Hindlimb muscle (tissue), 1 donor: ENCODE data around the gene MRM2. TPM values are rescaled to one million over a fixed set of nuclear protein-coding genes. Genes with fewer than 3 reads are reported as not detected.

Experiments
- DNase-seq: peaks from one replicate; pipeline ENCODE4 v3.0.0-alpha.2; 2013
- polyA plus RNA-seq: library from polyadenylated mRNA; unstranded; fragments of 120-200 nt; gene quantifications from one replicate; pipeline ENCODE4 v1.2.1, GENCODE V29; 2013; ENCODE audit not compliant: insufficient read length

MRM2 gene
- polyA plus RNA-seq, 1 donor: 24.9 TPM

DNA sequence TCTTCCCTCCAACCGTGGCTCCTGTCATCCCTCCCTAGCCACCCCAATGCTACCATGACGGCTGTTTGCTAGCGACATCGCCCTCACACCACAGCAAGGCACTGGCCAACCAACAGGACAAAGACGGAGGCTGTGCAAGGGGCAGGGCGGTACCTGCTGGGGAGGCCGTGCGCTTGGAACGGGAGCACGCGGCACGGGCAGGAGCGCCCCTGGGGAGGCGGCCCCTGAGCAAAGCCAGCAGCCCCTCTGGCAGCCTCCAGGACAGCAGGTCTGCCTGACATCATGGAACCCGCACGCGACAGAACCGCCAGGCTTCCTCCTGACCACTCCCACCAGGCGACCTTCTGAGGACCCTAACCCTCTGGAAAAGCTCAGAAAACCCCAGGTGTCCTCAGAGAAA, 22.0 kb downstream of the MRM2 start:
- DNase-seq: no peak

DNA sequence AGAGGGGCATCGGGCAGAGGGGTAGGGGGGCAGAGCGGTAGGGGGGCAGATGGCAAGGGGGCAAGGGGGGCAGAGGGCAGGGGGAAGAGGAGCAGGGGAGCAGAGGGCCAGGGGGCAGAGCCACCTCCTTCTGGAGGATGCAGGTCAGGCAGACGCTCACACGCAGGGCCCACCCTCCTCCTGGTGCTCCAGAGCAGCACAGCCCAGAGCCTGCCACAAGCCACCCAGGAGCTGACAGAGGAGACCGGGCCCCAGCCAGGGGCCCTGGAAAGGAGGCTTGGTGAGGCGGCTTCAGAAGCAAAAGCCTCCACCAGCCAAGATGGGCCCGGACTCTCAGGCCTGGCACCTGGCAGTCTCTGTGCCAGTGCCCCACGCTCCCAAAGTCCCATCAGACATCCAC, 22.4 kb downstream of the MRM2 start:
- DNase-seq: no peak

GRCh38 chr7:2219136-2219535, 22.9 kb downstream of the MRM2 start:
- DNase-seq: no peak

DNA sequence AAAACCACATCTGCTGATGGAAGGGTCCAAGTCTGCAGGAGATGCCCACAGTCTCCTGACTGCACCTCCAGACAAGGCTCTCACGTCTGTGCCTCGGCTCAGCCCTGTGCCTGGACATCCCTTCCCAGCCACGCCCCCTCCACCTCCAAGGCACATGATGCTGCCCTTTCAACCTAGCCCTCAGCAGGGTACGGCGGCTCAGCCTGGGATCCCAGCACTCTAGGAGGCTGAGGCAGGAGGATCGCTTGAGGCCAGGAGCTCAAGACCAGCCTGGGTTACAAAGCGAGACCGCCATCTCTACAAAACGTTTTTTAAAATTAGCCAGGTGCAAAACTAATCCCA, 23.6 kb downstream of the MRM2 start:
- no peak for DNase-seq

DNA sequence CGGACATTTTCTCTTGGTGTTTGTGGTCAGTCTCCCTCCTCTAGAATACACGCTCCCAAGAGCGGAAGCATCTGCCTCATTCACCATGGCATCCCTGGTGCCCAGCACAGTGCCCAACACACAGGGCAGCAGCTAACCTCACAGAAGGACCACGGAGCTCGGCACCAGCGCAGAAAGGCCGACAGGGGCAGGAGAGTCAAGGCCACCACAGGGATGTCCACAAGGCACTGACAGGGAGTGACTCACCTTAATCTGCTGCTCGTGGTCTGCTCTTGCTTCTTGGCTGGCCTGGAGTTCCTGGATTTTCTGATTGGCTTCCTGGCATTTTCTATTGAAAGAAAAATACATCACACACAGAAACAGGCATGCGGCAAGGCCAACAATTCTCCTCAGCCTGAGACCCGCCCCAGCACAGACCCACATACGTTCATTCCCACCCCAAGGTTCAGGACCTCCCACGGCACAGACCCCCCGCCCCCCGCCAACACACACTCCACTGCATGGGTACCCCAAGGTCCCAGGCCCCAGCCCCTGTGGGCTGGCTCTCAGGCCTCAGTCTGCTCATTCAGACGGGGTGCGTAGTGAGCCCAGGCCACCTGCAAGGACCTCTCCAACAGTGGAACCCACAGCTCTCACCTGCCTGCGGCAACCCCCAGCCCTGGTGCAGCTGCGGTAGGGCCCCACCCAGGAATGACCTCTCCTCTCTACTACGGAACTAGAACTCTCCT, 24.1 kb downstream of the MRM2 start:
- DNase-seq: no peak

DNA sequence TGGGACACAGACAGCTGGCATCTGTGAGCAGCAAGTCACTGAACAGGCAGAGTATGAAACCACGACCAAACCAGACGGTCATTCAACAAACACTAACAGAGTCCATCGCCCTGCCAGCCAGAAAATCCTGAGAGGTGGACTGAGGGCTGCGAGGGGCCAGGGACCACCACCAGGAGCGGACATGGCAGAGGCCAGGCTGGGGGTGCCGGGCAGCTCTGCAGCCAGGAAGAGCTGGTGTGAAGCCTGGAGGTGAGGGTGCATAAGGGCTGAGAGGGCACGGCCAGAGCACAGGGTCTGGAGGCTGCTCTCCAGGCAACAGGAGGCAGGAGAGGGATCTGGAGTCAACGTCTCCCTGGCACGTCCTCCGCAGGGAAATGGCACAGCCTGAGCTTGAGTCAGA, 24.8 kb downstream of the MRM2 start:
- DNase-seq: no peak

DNA sequence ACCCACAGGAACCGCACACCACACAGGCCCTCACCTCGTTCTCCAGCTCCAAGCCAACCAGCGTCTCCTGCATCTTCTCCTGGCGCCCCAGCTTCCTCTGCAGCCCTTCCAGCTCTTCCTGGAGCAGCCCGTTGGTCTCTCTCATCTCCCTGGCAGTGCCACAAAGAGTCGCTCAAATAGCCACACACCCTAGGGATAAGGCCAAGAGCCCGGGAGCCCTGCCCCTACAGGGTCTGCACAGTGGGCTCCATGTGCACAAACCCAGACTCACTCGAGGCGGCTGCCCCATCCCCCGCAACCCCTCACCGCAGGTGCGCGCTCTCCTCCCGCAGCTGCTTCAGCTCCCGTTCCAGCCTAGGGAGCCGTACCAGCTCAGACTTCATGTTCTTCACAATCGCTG, 26.2 kb downstream of the MRM2 start:
- no peak for DNase-seq

DNA sequence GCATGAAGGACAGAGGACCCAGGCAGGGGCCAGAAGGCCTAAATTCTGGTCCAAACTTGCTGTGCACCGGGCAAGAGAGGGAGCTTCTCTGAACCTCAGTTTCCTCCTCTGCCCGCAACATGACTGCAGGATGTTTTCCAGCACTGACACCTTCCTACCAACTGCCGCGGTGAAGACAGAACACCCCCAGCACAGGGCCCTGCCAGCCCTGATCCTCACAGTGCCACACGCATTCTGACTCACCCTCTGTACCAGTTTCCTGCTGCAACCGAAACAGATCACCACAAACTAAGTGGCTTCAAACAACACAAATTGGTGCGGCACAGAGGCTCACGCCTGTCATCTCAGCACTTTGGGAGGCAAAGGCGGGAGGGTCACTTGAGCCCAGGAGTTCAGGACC, 27.4 kb downstream of the MRM2 start:
- no peak for DNase-seq

DNA sequence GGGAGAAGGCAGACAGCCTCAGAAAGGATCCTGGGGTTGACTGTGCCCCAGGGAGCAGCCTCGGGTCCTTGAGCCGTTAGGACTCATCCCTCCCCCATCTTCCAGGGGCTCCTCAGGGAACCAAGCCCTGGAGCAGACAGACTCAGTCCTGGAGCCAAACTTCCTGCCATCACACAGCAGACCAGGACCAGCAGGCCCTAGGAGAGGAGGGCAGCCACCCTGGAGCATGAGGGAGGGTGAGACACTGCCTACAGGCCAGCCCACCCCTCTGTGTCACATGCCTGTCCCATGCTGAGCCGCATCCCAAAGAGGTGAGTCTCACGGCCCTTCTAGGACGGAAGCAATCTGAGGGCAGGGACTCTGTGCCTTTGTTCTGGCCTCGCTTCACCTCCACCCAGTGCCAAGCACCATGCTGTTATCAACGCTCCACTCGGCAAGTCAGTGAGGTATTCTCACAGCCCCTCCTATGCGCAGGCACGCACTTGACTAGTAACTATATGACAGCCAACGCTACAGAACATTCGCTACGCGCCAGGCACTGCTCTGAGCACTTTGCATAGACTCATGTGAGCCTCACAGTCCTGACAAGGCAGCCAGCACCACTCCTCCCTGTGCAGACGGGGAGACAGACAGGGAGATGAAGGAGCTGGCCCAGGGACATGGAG, 28.3 kb downstream of the MRM2 start:
- DNase-seq: no peak

GRCh38 chr7:2212906-2213305, 29.1 kb downstream of the MRM2 start:
- DNase-seq: no peak

- no peak for DNase-seq
Observed at GRCh38 chr7:2211926-2212325, 30.1 kb downstream of the MRM2 start.

GRCh38 chr7:2211259-2211880, 30.6 kb downstream of the MRM2 start:
- no peak for DNase-seq

GRCh38 chr7:2210551-2211258, 31.3 kb downstream of the MRM2 start:
- no peak for DNase-seq

GRCh38 chr7:2209961-2210323, 32.1 kb downstream of the MRM2 start:
- no peak for DNase-seq

DNA sequence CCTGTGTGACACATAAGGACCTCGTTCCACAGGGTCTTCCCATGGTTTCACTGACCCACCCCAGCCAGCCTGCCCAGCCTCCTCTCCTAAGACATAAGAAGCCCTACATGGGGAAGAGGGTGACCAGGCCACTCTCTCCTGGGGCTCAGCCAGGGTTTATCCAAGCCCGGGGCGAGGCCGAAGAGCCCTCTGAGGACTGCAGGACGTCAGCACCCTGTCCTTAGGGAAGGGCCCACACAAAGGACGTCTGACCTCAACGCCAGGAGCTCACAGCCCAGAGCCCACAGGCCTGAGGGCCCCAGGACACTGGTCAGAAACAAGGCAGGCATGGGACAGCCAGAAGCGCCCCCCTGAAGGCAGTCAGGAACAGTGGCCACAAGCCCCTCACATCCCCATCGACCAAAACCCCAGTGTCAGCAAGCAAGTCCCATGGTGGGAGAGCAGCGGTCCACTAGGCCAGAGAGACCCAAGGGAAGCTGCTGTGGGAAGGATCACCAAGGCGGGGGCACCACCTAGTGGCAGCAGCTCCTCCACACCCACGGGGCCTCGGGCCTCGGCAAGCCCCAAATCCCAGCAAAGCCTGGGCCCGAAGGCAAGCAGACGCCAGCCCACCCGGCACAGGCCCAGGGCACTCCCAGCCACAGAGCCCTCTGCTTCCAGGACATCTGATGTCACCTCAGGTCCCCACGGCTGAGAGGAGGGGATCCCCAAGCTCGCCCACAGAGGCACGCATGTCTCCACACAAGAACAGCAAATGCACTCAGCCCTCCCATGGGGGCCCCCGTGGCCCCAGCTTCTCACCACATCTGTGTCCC, 32.7 kb downstream of the MRM2 start:
- DNase-seq: peak; percentile 62

- DNase-seq: no peak
Observed at GRCh38 chr7:2208712-2209111, 33.3 kb downstream of the MRM2 start.

GRCh38 chr7:2205036-2205780, 36.8 kb downstream of the MRM2 start:
- no peak for DNase-seq

GRCh38 chr7:2204446-2204845, 37.6 kb downstream of the MRM2 start:
- no peak for DNase-seq

DNA sequence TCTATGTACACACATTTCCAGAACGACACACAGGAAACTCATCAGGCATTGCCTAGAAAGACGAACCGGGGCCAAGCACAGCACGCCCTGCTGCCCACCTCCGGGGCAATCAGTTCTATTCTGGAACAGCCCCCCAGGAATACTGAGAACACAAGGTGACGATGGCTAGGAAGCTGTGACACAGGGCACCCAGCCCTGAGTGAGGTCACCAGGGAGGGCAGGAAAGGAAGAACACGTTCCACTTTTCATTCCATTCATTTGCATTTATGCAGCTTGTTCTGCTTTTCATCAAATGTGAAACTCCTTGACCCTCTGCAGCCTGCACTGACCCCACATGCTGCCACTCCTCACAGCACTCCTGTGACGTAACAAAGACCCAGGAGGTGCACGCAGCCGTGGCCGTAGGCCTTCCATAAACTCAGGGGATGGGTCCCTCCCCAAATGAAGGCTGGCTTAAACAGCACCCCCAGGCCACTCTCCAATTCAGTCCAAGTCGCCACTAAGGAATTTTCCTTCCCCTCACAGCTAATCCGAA, 38.2 kb downstream of the MRM2 start:
- no peak for DNase-seq

GRCh38 chr7:2202901-2203765, 38.9 kb downstream of the MRM2 start:
- DNase-seq: no peak

GRCh38 chr7:2202361-2202761, 39.6 kb downstream of the MRM2 start:
- DNase-seq: no peak
